Activated CD8-positive, alpha-beta memory T cell treated with anti-CD3 and anti-CD28 coated beads, Interleukin-2, amount 50 U/mL, for 1 hour (primary cell): ENCODE results near the gene LAMP1.
"Not testable (repeated sequence)": the region's sequence is repeated elsewhere in the genome, so short reads cannot be mapped to it uniquely, and the experiment has no call there.

Experiments used
- DNase-seq: peaks from one replicate; pipeline ENCODE4 v3.0.0-alpha.2; 2020; ENCODE audit errors: extremely low read depth

LAMP1 gene, protein sequence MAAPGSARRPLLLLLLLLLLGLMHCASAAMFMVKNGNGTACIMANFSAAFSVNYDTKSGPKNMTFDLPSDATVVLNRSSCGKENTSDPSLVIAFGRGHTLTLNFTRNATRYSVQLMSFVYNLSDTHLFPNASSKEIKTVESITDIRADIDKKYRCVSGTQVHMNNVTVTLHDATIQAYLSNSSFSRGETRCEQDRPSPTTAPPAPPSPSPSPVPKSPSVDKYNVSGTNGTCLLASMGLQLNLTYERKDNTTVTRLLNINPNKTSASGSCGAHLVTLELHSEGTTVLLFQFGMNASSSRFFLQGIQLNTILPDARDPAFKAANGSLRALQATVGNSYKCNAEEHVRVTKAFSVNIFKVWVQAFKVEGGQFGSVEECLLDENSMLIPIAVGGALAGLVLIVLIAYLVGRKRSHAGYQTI

DNA sequence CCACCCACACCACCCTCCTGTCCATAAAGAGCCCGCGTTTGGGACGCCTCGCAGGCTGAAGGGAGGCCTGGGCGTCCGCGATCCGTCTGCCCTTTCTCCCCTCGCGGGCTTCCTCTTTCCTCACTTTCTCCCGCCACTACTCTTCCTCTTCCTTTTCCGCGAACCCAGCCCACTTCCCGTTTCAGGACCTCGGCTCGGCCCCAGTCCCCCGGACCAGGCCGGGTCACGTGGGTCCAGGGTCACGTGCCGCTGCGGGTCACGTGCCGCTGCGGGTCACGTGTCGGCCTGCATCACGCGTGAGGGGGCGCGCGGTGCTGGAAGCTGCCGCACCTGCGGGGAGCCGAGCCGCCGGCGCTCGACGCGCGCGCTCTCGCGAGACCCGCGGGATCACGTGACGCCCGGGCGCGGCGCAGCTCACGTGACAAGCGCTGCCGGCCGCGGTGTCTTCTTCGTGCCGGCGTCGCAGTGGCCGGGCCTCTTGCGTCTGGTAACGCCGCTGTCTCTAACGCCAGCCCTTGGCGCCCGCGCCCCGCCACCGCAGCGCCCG is at the start of gene LAMP1:
TSS of gene LAMP1 (plus strand) at position 417 of the 547 bp plus-strand sequence. CDS start 196 bp downstream, outside the sequence.
- DNase-seq: peak; percentile 92

DNA sequence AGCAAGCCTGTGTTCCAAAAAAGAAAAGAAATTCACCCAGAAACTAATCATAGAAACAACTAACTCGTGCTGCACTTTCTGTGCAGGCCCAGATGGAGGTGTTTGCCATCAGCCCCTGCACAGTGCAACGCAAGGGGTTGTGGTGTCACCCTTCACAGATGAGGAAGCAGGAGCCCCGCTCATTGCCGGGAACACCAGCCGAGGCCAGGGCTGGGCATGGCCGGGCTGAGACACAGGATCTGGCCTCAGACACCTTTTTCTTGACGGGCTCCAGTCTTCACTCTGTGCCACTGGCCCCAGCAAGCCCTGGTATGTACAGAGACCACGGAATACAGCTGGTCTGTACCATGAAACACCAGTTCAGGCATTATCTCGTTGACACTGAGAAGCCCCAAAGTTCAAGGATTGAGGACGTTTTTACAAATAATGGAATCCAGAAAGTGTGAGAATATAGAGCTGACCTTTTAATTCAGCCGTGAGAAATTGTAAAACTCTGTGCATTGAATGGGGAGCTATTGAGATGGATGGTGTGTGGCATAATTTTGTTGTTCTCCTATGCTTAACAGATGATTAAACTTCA is 44.4 kb upstream of the LAMP1 start:
- no peak for DNase-seq

DNA sequence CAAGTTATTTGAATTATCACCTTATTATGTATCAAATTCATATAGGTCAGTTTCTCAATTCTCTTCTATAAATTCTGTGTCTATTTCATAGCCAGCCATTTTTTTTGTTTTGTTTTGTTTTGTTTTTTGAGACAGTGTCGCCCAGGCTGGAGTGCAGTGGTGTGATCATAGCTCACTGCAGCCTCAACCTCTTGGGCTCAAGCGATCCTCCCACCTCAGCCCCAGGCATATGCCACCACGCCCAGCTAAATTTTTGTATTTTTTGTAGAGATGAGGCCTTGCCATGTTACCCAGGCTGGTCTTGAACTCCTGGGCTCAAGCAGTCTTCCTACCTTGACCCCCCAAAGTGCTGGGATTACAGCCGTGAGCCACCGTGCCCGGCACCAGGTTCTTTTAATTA is 39.1 kb upstream of the LAMP1 start:
- not testable (repeated sequence) for DNase-seq

DNA sequence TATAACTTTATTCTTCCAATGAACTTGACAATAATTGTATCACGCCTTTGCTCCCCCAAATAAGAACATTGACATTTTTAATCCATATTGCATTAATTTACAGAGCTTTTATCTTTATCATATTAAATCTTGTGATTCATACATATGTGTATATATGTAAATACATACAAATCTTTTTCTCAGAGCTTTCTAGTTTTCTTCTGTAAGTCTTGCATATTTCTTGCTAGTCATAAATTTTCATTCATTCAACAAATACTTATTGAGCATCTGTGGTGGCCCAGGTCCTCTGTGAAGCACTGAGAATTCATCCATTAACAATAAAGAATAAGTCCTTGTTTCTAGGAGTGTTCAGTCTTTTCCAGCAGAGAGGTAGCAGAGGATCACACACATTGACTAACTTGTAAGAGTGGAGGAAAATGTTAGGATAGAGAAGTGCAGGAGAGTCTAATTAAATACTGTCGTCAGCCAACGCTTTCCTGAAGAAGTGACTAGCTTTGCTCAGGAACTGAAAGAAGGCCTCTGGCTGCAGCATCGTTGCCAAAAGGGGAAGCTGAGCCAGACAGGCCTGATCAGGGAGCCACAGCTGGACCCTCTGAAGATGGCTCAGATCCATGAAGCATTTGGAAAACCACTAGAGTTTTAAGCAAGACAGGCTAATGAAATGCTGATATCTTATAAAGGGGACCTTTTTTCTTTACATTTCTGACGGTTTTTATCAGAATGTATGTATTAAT is 38.6 kb upstream of the LAMP1 start:
- DNase-seq: no peak

DNA sequence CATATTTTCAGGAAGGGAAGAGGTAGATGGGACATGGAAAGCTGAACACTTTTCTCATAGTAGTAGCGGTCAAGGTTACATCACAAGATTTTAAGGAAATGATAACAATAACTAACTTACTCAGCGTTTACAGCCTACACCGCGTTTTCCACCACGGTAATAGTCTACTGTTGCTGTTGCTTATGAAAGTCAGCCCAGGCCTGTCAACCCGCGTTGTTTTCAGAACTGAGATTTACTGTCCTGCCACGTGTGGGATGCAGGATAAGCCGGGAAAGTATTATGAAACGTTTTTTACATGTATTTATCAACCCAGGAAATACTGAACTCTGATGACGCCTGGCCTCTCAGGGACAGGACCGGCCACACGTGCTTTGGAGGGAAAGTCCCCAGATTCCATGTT is 36.0 kb upstream of the LAMP1 start:
- no peak for DNase-seq

DNA sequence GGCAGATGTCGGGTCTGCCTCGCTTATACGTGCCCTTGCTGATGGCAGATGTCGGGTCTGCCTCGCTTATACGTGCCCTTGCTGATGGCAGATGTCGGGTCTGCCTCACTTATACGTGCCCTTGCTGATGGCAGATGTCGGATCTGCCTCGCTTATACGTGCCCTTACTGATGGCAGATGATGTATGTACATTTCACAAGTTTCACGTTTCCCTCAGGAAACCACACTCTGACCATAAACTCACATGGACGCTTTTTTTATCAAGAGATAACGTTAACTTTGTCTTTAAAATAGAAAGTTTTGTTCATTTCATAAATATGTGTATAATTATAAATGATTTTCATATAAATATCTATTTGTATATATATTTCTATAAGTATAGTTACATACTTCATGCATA is 34.0 kb upstream of the LAMP1 start:
- DNase-seq: not testable (repeated sequence)

DNA sequence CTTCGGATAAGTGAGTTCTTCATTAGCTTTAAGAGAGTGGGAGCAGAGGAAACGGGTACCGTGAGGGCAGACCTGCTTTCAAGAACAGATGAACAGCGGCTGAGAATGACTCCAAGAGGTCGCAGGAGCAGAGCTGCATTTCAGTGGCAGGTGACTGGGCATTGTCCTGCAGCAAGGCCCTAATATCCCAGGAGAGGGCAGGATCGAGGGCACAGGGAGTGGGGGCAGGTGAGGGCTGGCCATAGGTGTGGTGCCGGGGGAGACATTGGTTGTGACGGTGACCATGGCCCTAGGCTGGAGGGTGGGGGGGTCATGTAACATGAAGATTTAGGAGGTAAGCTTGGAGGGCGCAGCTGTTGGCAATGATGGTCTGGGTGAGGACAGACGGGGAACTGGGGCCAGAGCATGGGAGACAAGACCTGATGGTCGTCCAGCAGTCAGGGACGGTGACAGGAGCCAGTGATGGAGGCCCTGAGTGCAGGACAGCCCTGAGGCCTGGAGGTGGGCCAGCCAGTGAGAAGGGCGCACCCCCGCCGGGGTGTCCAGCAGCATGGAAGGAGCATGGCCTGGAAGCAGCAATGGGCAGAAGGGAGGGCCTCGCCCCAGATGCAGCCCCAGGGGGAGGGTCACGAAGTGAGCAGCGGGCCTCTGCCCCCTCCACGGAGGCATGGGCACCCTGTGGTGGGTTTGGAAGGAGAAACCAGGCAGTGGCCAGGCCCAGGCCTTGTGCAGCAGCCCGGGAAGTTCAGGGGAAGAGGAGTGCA is 29.2 kb upstream of the LAMP1 start:
- no peak for DNase-seq

DNA sequence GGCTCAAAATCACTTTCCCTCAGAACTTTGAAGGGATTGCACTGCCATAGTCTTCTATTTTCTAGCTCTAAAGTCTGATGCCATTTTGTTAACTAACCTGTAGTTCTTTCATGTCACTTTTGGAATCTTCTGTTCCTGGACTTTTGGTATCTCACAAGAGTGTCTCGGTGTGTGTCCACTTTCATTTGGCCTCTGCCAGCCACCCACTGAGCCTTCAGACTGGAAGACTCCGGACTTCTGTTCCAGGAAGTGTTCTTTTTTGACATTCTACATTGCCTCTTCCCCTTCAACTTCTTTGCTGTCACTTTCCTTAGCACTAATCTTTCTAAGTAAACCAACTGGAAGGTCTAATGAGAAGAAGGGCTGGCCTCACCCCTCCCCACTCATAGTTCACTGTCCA is 25.0 kb upstream of the LAMP1 start:
- no peak for DNase-seq

DNA sequence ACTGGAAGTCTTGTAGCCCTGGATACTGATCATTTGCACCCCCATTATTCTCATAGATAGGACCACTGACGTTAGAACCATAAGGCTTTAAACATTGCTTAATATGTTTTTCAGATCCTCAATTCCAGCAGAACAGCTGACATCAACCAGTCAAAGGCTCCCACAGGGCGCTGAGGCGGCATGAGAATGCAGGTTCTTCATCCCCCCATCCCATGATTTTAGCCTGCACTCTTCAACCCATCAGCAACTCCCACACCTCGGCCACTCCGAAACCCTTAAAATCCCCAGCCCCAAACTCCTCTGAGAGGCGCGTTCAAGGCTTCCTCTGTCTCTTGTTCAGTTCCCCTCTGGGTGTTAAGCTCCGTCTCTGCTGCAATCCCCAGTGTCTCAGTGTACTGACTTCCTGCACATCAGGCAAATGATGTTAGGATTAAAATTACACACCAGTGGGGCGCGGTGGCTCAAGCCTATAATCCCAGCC is 24.3 kb upstream of the LAMP1 start:
- DNase-seq: no peak

DNA sequence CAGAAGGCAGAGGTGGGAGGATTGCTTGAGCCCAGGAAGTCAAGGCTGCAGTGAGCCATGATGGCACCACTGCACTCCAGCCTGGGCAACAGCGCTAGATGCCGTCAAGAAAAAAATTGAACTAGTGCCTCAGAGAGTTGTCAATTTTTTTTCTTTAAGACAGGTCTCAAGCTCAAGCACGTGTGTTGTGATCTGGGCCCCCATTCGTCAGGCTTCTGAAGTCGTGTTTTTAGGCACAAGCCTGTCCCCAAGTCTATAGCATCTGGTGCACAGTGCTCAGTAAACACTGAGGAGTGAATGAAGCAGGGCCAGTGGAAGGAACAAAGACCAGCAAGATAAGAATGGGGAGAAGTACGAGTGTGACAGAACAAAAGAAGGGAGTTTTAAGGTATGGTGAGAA is 23.7 kb upstream of the LAMP1 start:
- no peak for DNase-seq

DNA sequence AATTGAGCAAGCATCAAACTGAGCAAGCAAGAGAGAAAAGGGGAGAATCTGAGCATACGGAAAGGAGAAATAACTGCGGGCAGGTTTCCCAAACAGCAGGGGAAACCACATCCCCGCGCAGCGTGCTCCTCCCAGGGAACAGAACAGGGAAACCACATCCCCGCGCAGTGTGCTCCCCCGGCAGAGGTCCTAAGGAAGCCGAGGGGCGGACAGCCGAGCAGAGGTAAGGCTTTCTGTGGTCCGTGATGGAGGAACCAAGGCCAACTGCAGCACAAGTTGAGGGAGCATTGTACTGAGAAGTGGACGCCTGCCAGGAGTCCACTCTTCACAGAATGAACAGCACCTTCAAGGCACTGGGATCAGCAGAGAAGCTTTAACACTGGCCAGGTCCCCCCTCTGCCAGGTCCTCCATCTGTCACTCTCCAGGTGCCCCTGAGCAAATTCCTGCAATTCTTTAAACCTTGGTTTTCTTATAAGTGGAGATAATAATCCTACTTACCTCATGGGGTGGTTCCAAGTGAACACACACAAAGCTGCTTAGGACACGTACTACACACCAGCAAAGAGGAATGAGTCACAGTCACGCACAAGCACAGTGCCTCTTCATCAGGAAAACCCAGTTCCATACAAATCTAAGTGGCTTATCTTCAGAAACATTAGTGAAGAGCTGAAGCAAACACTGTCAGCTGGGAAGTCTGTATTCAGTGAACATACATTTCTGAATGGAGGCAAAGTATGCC is 23.0 kb upstream of the LAMP1 start:
- DNase-seq: no peak

DNA sequence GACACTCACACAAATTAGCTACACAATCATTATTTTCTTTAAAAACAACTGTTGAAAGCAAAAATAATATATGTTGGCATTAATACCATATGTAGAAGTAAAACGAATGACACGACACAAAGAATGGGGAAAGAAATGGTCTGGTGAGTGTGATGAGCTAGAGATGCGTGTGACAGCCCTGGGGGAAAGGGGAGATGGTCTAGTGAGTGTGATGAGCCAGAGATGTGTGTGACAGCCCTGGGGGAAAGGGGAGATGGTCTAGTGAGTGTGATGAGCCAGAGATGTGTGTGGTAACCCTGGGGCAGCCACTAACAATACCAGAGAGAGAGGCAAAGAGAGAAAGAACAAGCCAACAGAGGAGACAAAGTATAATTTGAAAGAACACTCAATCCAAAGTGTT is 22.3 kb upstream of the LAMP1 start:
- no peak for DNase-seq

DNA sequence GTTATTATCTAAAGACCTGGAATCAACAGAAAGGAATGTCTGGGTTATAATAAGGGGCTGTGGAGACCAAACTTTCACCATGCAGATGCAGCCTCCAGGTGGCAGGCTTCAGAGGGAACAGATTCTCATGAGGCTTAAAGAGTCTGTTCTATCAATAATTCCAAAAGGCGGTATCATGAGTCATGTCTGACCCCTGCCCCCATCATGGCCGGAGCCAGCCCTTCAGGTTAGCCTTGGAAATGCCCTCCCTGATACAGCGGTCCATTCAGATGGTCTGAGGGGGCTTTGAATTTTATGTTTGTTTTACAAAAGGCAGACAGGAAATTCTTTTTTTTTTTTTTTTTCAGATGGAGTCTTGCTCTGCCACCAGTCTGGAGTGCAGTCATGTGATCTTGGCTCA is 21.7 kb upstream of the LAMP1 start:
- DNase-seq: no peak

DNA sequence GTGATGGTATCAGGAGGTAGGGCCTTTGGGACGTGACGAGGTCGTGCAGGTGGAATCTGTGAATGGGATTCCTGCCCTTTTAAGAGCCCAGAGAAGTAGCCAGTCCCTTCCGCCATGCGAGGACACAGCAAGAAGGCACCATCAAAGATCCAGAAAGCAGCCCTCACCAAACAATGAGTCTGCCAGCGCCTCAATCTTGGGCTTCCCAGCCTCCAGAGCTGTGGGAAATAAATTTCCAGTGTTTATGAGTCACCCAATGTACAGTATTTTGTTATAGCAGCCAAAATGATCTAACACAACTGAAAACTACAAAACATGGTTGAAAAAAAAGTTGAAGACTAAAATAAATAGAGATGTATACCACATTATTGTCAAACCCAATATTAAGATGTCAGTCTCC is 16.9 kb upstream of the LAMP1 start:
- no peak for DNase-seq

DNA sequence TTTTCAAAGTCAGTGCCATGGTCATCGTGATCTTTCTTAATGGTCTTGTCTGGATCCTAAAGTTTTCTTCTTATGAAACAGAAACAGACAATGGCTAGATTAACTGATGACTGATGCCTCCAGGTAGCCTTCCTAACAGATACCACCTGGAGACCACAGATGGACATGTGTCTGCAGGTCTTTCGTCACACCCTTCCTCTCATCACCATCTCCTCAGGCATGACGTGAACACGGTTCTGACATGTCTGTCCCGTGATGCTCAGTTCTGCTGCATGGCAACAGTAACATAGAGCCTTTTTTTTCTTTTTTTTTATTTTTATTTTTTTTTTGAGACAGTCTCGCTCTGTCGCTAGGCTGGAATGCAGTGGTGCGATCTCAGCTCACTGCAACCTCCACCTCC is 13.1 kb upstream of the LAMP1 start:
- DNase-seq: no peak

DNA sequence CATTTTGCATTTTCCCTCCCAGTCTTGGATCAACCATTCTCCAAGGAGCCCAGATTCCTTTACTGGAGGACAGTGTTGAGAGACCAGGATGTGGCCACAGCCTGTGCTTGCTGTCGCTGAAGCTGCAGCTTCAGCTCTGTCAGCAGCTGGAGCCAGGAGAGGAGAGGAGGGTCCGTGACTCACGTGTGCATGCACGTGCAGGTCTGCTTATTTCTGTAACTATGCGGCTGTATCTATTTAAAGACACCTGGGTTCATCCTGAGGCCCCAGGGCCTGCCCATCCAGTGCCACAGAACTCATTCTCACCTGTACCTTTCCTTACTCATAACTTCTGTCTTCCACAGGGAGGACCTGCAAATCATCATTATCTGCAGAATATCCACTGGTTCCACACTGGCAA is 8.2 kb upstream of the LAMP1 start:
- DNase-seq: no peak

DNA sequence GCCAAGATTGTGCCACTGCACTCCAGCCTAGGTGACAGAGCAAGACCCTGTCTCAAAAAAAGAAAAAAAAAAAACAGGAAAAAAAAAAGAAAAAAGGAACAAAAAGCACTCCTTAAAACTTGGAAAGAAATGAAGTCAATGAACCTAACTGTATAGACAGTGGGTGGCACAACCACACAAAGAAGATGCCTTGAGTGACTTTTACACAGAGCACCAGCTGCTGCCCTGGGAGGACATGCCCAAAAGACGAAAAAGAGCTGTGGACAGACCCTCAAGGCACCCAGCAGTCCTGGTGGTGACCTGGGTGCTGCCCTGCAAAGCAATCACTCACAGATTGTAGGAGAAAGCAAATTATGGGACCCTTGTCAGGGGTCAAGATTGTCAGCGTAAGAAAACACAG is 5.9 kb upstream of the LAMP1 start:
- DNase-seq: no peak

DNA sequence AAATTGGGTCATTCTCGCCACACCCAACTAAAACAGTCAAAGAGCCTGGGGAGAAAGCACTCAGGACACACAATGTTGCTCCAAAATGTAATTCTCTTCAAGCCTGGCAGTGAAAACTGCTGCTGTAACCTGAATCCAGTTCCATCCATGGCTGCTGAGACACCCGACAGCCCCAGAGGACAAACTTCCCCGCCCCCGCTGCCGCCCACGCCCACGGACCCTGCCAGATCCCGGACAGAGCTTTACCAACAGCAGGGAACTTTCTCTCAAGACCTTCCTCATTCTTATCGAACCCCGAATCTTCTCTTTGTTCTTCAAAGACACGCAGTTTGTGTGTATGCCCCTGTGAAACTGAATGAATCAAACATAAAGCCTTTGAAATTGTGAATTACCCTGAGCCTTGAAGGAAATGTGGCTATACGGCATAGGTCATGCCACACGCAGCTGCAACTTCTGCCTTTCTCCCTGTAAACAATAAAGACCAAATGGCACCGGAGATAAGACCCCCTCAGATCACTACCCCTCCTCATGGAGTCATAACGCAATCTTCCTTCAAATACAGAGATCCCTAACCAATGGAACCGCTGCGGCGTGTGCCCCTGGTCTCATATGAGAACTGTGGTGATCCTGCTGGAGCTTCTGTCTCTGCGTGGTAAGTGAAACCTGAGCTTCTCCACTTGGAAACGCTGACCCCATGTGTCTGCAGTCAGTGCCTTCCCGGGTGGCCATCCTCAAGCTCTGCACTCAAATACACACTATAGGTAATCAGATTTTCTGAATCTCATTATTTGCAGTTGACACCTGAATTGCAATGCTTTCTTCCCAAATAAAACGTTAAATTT is 4.8 kb upstream of the LAMP1 start:
- DNase-seq: no peak

DNA sequence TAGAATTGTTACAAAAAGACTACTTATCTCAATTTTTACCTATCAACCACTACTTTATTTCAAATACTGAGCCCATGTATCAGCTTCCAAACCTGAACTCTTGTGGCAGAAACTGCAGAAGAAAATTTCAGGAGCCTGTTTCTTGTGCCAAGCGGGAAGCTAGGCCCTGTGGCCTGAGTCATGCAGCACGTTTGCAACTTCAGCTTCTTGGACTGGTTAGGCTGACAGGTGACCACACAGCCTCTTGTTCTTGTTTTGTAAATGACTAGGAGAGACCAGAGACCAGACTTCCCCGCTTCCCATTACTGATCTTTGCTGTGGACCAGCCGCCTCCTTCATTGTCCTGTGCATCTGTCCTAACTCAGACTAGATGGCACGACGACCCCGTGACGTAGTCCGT is 3.4 kb upstream of the LAMP1 start:
- no peak for DNase-seq

DNA sequence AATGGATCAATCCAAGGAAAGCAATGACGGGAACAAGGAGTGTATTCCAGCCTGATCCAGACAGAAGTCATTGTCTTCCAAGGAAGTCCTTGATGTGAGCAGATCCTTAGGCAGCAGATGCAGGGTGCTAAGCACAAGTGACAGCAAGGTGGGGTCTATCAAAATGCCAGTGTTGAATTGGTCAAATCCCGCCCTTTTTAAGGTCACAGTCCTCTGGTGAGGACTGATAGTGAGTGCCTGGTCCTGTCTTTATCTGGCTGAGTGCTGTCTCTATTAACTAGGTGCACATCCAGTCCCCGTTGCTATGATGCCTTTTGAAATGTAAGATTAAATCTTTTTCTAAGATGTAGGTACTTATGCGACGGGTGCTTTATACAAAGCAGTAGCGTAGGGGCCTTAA is 1.3 kb upstream of the LAMP1 start:
- no peak for DNase-seq
